Ovary (tissue), 3 donors: ENCODE measurements around the gene CDK16.

ENCODE experiments used
- POLR2A ChIP-seq: fragments of 450-650 bp; IDR thresholded peaks from one replicate; pipeline ENCODE4 v1.6.1; 2017; ENCODE audit warnings: antibody characterized with exemption, mild to moderate bottlenecking, moderate library complexity
- TF ChIP-seq, protein P1 (sequence below), 3 donors: fragments of 450-650 bp in 2 of 3; fragments of 200-600 bp in 1 of 3; IDR thresholded peaks; one replicate each; pipeline versions ENCODE4 v1.5.1 to v1.8.0; 2016 to 2022; ENCODE audit warnings: antibody characterized with exemption in 3 of 3, mild to moderate bottlenecking in 1 of 3
- donor health status: DM: no; HTN: no; CAD: no.

GRCh38 chrX:47241201-47242011, 22.9 kb downstream of the CDK16 start:
- TF ChIP-seq, protein P1, sequence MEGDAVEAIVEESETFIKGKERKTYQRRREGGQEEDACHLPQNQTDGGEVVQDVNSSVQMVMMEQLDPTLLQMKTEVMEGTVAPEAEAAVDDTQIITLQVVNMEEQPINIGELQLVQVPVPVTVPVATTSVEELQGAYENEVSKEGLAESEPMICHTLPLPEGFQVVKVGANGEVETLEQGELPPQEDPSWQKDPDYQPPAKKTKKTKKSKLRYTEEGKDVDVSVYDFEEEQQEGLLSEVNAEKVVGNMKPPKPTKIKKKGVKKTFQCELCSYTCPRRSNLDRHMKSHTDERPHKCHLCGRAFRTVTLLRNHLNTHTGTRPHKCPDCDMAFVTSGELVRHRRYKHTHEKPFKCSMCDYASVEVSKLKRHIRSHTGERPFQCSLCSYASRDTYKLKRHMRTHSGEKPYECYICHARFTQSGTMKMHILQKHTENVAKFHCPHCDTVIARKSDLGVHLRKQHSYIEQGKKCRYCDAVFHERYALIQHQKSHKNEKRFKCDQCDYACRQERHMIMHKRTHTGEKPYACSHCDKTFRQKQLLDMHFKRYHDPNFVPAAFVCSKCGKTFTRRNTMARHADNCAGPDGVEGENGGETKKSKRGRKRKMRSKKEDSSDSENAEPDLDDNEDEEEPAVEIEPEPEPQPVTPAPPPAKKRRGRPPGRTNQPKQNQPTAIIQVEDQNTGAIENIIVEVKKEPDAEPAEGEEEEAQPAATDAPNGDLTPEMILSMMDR (IDR thresholded peaks at IDR 0.05) = no peak
- TF ChIP-seq POLR2A = no peak
